ENCODE data around the gene DENND1C. TPM values are rescaled to one million over a fixed set of nuclear protein-coding genes. Genes with fewer than 3 reads are reported as not detected.

DENND1C gene
- total RNA-seq, 4 donors from 2014 or later = 0.27 to 1.2 (median 0.29) TPM; not detected in 1

GRCh38 chr19:6423499-6424194 lies 57.9 kb downstream of the DENND1C start:
- no peaks in the 10 kb centered on the region for H3K27me3 ChIP-seq
- in situ Hi-C loops (cut with MboI; ENCODE audit: low sequenced_read_pairs in 4 of 4) (no loop called here), intact Hi-C loops (cut with DNase I; ENCODE audit: low total_unique reads) (loop anchor here (1.0 to 10.0 kb wide), 2 partner anchors 30 to 209 kb away; partner anchors contain the start of gene GTF2F1)
- DNase-seq (no peak), ATAC-seq (no peak)
- H3K4me1 ChIP-seq = peaks cover 20 to 24% of the 10 kb centered on the region in 2 donors
- peaks cover 0 to 34% of the 10 kb centered on the region in 2 donors for H3K36me3 ChIP-seq
- peak overlapping the region; percentile 56 to 87 (median 82) for H3K4me3 ChIP-seq
- H3K27ac ChIP-seq = peak overlapping the region; percentile 74 to 87 (median 84)
- no peaks in the 10 kb centered on the region for H3K9me3 ChIP-seq
- no peak for TF ChIP-seq POLR2A (IDR thresholded peaks at IDR 0.05)
- no peak for TF ChIP-seq CTCF (IDR thresholded peaks at IDR 0.05 in 4 of 5, conservative IDR thresholded peaks at IDR 0.05 in 1 of 5)

GRCh38 chr19:6421075-6422014 lies 60.2 kb downstream of the DENND1C start:
- H3K4me1 ChIP-seq = peaks cover 20 to 24% of the 10 kb centered on the region in 2 donors
- TF ChIP-seq POLR2A (IDR thresholded peaks at IDR 0.05) (no peak), CTCF (IDR thresholded peaks at IDR 0.05 in 4 of 5, conservative IDR thresholded peaks at IDR 0.05 in 1 of 5) (no peak)
- intact Hi-C loops (cut with DNase I; ENCODE audit: low total_unique reads) (loop anchor here (10.0 kb wide), 1 partner anchor 207 kb away; no protein-coding TSS in a partner anchor), in situ Hi-C loops (cut with MboI; ENCODE audit: low sequenced_read_pairs in 4 of 4) (no loop called here)
- no peak overlapping the region for H3K27ac ChIP-seq
- H3K9me3 ChIP-seq = no peaks in the 10 kb centered on the region
- no peak for DNase-seq
- no peak for ATAC-seq
- no peaks in the 10 kb centered on the region for H3K27me3 ChIP-seq
- H3K36me3 ChIP-seq = peaks cover 0 to 57% of the 10 kb centered on the region in 2 donors
- no peak overlapping the region for H3K4me3 ChIP-seq

GRCh38 chr19:6418562-6418932 lies 63.0 kb downstream of the DENND1C start:
- in situ Hi-C loops (cut with MboI; ENCODE audit: low sequenced_read_pairs in 4 of 4) (no loop called here), intact Hi-C loops (cut with DNase I; ENCODE audit: low total_unique reads) (no loop called here)
- Histone ChIP-seq H3K4me3 (no peak overlapping the region), H3K36me3 (peaks cover 0 to 82% of the 10 kb centered on the region in 2 donors), H3K27me3 (no peaks in the 10 kb centered on the region), H3K4me1 (peaks cover 16% of the 10 kb centered on the region in 2 donors), H3K27ac (no peak overlapping the region), H3K9me3 (no peaks in the 10 kb centered on the region)
- TF ChIP-seq CTCF (IDR thresholded peaks at IDR 0.05 in 4 of 5, conservative IDR thresholded peaks at IDR 0.05 in 1 of 5) (no peak), POLR2A (IDR thresholded peaks at IDR 0.05) (no peak)
- ATAC-seq (no peak), DNase-seq (no peak)

GRCh38 chr19:6417713-6418561 lies 63.6 kb downstream of the DENND1C start:
- no peak overlapping the region for H3K27ac ChIP-seq

More at GRCh38 chr19:6417713-6418561, 63.6 kb downstream of the DENND1C start:
- peak in 1 of 2 donors; percentile 18 for ATAC-seq
- Histone ChIP-seq H3K27me3 (no peaks in the 10 kb centered on the region), H3K4me1 (peaks cover 10 to 11% of the 10 kb centered on the region in 2 donors), H3K36me3 (peaks cover 0 to 82% of the 10 kb centered on the region in 2 donors), H3K4me3 (no peak overlapping the region), H3K9me3 (no peaks in the 10 kb centered on the region)
- TF ChIP-seq POLR2A (IDR thresholded peaks at IDR 0.05) (no peak), CTCF (IDR thresholded peaks at IDR 0.05 in 4 of 5, conservative IDR thresholded peaks at IDR 0.05 in 1 of 5) (peak in 1 of 5 experiments; percentile 16)
- no peak for DNase-seq
- in situ Hi-C loops (cut with MboI; ENCODE audit: low sequenced_read_pairs in 4 of 4) (no loop called here), intact Hi-C loops (cut with DNase I; ENCODE audit: low total_unique reads) (no loop called here)

Measured in gastrocnemius medialis (tissue), 4 donors.